DND-41 (cell line): ENCODE results near the gene BBS4.

ENCODE experiments used
- ATAC-seq: fragments of 200-7000 bp; cut with Tn5 transposase; 3 replicates; pipeline ENCODE4 v1.9.1; 2021; ENCODE audit warnings: low read depth; ENCODE audit not compliant: insufficient read depth
- DNase-seq: peaks from one replicate; pipeline ENCODE4 v3.0.0-alpha.2; 2020
- H2AFZ ChIP-seq: 2 replicates; pipeline ENCODE4 v1.6.0; 2012; ENCODE audit warnings: low read depth, low read length
- H3K27ac ChIP-seq: 2 replicates; pipeline ENCODE4 v1.5.1; 2012; ENCODE audit warnings: low read length, inconsistent platforms
- H3K27me3 ChIP-seq: fragments of 200-600 bp; sonication (generic); 2 replicates; pipeline ENCODE4 v1.6.0; 2012; ENCODE audit warnings: low read length, mild to moderate bottlenecking, inconsistent platforms; ENCODE audit not compliant: insufficient read depth, poor library complexity
- H3K36me3 ChIP-seq: 2 replicates; pipeline ENCODE4 v1.5.1; 2012; ENCODE audit warnings: low read length, inconsistent platforms; ENCODE audit not compliant: insufficient read depth
- H3K4me1 ChIP-seq: 2 replicates; pipeline ENCODE4 v1.5.1; 2012; ENCODE audit warnings: mild to moderate bottlenecking, low read length; ENCODE audit not compliant: insufficient read depth
- H3K4me2 ChIP-seq: 2 replicates; pipeline ENCODE4 v1.6.0; 2012; ENCODE audit warnings: mild to moderate bottlenecking, moderate library complexity, low read length, inconsistent platforms; ENCODE audit not compliant: insufficient read depth
- H3K4me3 ChIP-seq, 2 experiments: fragments of 200-600 bp in 1 of 2; shearing (Covaris generic) in 1 of 2; 2 replicates each; pipeline ENCODE4 v1.5.1; 2012 to 2016; ENCODE audit warnings: inconsistent platforms in 2 of 2, low read length in 2 of 2, mild to moderate bottlenecking in 2 of 2, low read depth in 1 of 2, moderate library complexity in 1 of 2
- H3K79me2 ChIP-seq: 2 replicates; pipeline ENCODE4 v1.6.0; 2012; ENCODE audit warnings: low read length, inconsistent platforms; ENCODE audit not compliant: insufficient read depth
- H3K9ac ChIP-seq: 2 replicates; pipeline ENCODE4 v1.6.0; 2012; ENCODE audit warnings: low read depth, mild to moderate bottlenecking, inconsistent platforms, low read length, moderate library complexity
- H3K9me3 ChIP-seq: 2 replicates; pipeline ENCODE4 v1.5.1; 2012; ENCODE audit warnings: low read length, moderate library complexity, mild to moderate bottlenecking, inconsistent platforms; ENCODE audit not compliant: insufficient read depth, severe bottlenecking
- H4K20me1 ChIP-seq: 2 replicates; pipeline ENCODE4 v1.6.0; 2012; ENCODE audit warnings: low read length; ENCODE audit not compliant: insufficient read depth
- CTCF ChIP-seq: IDR thresholded peaks from 2 replicates; pipeline ENCODE4 v1.5.1; 2012; ENCODE audit warnings: borderline replicate concordance, low read length, moderate library complexity, mild to moderate bottlenecking; ENCODE audit not compliant: poor library complexity, severe bottlenecking; ENCODE audit errors: extremely low read depth
- EZH2 ChIP-seq: IDR thresholded peaks from 3 replicates; pipeline ENCODE4 v1.6.1; 2012; ENCODE audit warnings: borderline replicate concordance, low read depth, mild to moderate bottlenecking, moderate library complexity, low read length, inconsistent platforms; ENCODE audit not compliant: severe bottlenecking

Gene BBS4

DNA sequence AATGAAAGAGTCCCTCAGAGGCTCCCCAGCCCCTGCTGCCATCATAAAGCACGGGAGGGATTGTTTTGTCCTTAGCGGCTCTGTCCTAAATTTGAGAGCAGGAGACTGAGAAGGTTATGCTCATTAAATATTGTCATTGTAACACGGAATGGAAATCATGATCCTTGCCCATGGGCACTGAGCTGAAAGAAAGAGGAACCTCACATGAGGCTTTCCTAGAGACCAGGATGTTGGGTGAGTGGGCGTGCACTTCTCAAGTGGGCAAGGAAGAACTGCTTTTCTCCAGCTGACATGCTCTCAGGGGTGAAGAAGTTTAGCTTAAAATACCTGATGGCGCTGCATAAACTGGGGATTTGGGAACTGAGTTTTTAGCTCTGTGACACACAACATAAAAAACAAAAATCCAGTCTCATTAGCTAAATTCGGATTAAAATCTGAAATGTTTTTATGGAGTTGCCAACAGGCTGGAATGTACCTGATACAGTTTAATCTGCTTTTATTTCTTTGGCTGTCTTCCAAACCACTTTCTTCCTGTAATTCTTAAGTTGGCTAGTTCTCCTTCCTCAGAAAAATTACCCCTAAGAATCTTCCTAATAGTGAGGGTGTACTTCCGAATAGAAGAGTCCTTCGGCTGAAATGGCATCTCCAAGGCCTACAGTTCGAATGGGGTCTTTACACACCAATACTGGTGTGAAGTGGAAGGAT is 65.9 kb downstream of the BBS4 start:
- Histone ChIP-seq H3K4me3 (no peak overlapping the region), H3K9me3 (no peaks in the 10 kb centered on the region), H3K79me2 (no peaks in the 10 kb centered on the region), H3K4me1 (no peaks in the 10 kb centered on the region), H3K27me3 (no peaks in the 10 kb centered on the region), H3K4me2 (no peak overlapping the region), H4K20me1 (no peaks in the 10 kb centered on the region), H3K9ac (no peak overlapping the region), H2AFZ (no peak overlapping the region), H3K36me3 (peaks cover 55% of the 10 kb centered on the region), H3K27ac (no peak overlapping the region; the same call in 1 of the 2 replicates)
- ATAC-seq (no peak), DNase-seq (no peak)
- TF ChIP-seq CTCF, result no peak

DNA sequence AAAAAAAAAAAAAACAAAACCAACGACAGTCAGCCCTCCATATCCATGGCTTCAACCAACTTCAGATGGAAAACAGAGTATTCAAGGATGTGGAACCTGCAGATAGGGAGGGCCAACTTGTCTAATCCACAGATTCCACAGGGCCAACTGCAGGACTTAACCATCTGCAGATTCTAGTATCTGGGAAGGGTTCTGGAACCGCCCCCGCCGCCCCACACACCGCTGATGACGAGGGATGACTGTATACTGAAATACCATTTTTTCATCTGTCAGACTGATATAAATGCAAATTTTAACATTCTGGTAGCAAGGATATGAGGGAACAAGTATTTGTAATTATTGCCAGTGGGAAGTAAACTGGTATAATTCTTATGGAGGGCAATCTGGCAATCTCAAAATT is 68.1 kb downstream of the BBS4 start:
- Histone ChIP-seq H3K9ac (no peak overlapping the region), H3K9me3 (no peaks in the 10 kb centered on the region), H3K27me3 (no peaks in the 10 kb centered on the region), H3K79me2 (no peaks in the 10 kb centered on the region), H2AFZ (no peak overlapping the region), H3K36me3 (peaks cover 71% of the 10 kb centered on the region), H3K27ac (no peak overlapping the region), H3K4me2 (no peak overlapping the region), H3K4me1 (no peaks in the 10 kb centered on the region), H3K4me3 (no peak overlapping the region), H4K20me1 (no peaks in the 10 kb centered on the region)
- TF ChIP-seq CTCF (no peak), EZH2 (no peak)
- no peak for DNase-seq
- ATAC-seq, result no peak

- Histone ChIP-seq H3K4me3 (no peak overlapping the region), H3K4me2 (no peak overlapping the region), H3K4me1 (no peaks in the 10 kb centered on the region), H2AFZ (no peak overlapping the region), H3K79me2 (peaks cover 2% of the 10 kb centered on the region), H3K27ac (no peak overlapping the region), H3K9me3 (no peaks in the 10 kb centered on the region), H3K36me3 (peaks cover 82% of the 10 kb centered on the region), H3K27me3 (no peaks in the 10 kb centered on the region), H3K9ac (no peak overlapping the region), H4K20me1 (no peaks in the 10 kb centered on the region)
- DNase-seq, result no peak
- TF ChIP-seq CTCF (no peak), EZH2 (no peak)
- ATAC-seq, result no peak
Measured at GRCh38 chr15:72758182-72758581, 72.2 kb downstream of the BBS4 start.
